ENCODE data around the gene RILPL1. TPM values are rescaled to one million over a fixed set of nuclear protein-coding genes. Genes with fewer than 3 reads are reported as not detected.
"Not testable (repeated sequence)": the region's sequence is repeated elsewhere in the genome, so short reads cannot be mapped to it uniquely, and the experiment has no call there.

Gene RILPL1
- polyA plus RNA-seq, 4 donors = 16.7 to 26.5 (median 21.0) TPM

DNA sequence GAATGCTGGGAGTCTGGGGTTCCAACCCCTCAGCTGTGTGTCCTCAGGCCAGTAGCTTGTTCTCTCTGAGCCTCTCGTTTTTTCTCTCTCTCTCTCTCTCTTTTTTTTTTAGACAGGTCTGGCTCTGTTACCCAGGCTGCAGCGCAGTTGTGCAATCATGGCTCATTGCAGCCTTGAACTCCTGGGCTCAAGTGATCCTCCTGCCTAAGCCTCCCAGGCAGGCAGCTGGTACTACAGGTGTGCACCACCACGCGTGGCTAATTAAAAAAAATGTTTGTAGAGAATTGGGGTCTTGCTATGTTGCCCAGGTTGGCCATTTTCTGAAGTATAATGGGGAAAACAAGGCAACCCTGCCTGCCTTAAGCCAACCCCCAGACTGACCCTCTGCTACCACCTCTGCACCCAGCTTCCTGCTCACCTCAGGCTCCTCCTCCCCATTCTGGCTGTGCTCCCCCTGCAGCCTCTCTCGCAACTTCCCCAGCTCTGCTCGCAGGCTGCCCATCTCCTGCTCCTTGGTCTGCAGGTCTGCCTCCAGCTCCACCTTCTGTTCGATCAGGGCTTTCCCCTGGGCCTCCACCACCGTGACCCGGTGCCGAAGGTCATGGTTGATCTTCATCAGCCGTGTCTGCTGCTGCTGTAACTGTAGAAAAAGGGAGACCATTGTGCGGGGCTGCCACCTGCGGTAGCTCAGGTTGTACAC is 35.2 kb downstream of the RILPL1 start:
- DNase-seq (ENCODE audit: low read depth in 4 of 4, low spot score in 2 of 4) = no peak

DNA sequence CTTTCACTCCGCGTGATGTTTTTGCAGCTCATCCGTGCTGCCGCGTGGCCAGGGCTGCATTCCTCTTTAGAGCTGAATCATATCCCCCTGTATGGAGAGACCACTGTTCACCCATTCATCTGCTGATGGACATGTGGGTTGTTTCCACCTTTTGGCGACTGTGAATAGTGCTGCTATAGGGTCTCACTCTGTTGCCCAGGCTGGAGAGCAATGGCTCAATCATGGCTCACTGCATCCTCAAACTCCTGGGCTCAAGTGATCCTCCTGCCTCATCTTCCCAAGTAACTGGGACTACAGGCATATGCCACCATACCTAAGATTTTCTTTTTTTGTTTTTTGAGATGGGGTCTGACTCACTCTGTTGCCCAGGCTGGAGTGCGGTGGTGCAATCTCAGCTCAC is 36.5 kb downstream of the RILPL1 start:
- DNase-seq (ENCODE audit: low read depth in 4 of 4, low spot score in 2 of 4) = no peak

DNA sequence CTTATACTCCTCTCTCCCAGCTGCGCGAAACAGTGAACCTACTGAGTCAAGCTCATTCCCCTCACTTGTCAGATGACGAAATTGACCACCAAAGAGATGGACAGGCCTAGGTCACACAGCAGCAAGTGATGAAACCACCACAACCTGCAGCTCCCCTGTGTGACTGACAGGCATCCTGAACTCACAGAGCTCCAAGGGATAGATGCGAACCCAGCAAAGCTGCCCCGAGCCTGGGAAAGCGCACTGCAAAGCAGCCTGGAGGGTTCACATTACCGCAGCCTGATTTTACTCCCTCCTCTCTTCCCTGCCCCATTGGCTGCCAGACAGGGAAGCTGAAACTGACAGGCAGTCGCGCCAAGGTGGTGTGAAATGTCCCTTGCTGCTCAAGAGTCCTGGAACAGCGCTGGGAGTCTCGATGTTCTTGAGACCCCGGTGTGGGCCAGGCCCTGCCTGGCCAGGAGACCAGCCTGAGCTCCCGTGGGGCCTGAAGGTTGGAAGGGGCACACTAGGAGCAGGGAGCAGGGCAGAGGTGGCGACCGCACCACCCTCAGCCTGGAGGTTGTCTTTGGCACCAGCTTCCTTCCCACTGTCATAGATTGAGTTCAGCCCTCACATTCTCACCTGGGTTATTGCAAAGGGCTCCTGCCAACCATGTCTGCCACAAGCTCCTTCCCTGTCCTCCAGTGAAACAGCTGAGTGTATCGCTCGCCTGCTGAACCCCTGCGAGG is 39.2 kb downstream of the RILPL1 start:
- DNase-seq (ENCODE audit: low read depth in 4 of 4, low spot score in 2 of 4) = no peak

DNA sequence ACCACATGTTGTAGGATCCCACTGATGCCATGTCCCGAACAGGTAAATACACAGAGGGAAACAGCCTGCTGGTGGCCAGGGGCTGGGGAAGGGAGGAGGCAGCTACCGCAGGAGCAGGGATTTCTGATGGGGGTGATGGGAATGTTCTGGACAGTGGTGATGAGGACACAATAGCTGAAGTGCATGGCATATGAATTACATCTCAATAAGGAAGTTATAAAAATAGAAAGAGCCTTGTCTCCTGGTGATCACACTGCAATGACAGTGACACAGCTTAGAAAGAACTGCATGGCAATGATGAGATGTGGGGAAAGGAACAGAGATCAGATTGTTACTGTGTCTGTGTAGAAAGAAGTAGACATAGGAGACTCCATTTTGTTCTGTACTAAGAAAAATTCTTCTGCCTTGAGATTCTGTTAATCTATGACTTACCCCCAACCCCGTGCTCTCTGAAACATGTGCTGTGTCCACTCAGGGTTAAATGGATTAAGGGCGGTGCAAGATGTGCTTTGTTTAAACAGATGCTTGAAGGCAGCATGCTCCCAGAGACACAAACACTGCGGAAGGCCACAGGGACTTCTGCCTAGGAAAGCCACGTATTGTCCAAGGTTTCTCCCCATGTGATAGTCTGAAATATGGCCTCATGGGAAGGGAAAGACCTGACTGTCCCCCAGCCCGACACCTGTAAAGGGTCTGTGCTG is 41.0 kb downstream of the RILPL1 start:
- DNase-seq (ENCODE audit: low read depth in 4 of 4, low spot score in 2 of 4) = not testable (repeated sequence)

DNA sequence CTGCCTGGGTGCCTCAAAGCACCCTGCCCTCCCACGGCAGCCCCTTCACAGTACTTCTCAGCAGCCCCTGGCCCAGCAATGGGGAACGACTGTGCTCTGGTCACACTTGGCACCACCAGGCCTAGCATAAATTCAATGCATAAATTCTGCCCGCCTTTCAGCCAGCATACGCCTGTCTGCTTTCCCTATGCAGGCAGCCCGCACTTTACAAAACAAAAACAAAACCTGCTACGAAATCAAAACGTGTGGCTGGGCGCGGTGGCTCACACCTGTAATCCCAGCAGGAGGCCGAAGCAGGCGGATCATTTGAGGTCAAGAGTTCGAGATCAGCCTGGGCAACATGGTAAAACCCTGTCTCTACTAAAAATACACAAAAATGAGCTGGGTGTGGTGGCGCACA is 42.0 kb downstream of the RILPL1 start:
- no peak for DNase-seq (ENCODE audit: low read depth in 4 of 4, low spot score in 2 of 4)

GRCh38 chr12:123491056-123491455 is 42.5 kb downstream of the RILPL1 start:
- DNase-seq (ENCODE audit: low read depth in 4 of 4, low spot score in 2 of 4) = no peak

- no peak for DNase-seq (ENCODE audit: low read depth in 4 of 4, low spot score in 2 of 4)
Observed at GRCh38 chr12:123490089-123490488, 43.4 kb downstream of the RILPL1 start.

- DNase-seq (ENCODE audit: low read depth in 4 of 4, low spot score in 2 of 4) = no peak
Observed at GRCh38 chr12:123489580-123489979, 43.9 kb downstream of the RILPL1 start.

DNA sequence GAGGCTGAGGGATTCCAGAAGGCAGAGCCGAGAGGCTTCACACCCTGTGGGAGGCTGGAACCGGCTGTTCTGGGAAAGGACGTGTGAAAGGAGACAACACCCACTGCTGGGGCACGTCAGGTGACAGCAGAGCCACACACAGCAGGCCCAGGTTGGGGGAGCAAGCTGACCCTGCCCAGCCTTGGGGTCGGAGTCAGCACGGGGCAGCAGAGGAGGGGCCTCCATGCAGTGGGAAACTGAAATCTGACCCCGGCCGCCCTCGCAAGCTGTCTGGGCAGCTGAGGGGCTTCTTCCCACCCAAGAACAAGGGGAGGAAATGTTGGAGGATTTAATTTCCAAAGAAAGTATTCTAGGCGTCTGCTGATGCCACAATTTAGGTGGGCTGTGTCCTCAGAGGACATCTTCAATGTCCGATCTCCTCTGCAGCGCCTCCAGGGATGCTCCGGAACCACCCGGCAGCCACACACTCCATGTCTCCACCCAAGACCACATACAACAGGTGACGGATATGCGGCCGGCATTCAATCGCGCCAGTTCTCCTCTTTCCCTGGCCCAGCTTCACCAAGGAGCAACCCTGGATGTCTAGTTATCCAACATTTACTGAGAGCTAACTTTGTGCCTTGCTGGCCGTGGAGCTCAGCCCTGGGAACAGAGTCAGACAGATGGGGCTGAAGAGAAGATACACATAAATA is 44.8 kb downstream of the RILPL1 start:
- peak in 1 of 4 donors; percentile 53 for DNase-seq (ENCODE audit: low read depth in 4 of 4, low spot score in 2 of 4)

GRCh38 chr12:123487428-123487827 is 46.1 kb downstream of the RILPL1 start:
- no peak for DNase-seq (ENCODE audit: low read depth in 4 of 4, low spot score in 2 of 4)

GRCh38 chr12:123485756-123486155 is 47.8 kb downstream of the RILPL1 start:
- no peak for DNase-seq (ENCODE audit: low read depth in 4 of 4, low spot score in 2 of 4)

DNA sequence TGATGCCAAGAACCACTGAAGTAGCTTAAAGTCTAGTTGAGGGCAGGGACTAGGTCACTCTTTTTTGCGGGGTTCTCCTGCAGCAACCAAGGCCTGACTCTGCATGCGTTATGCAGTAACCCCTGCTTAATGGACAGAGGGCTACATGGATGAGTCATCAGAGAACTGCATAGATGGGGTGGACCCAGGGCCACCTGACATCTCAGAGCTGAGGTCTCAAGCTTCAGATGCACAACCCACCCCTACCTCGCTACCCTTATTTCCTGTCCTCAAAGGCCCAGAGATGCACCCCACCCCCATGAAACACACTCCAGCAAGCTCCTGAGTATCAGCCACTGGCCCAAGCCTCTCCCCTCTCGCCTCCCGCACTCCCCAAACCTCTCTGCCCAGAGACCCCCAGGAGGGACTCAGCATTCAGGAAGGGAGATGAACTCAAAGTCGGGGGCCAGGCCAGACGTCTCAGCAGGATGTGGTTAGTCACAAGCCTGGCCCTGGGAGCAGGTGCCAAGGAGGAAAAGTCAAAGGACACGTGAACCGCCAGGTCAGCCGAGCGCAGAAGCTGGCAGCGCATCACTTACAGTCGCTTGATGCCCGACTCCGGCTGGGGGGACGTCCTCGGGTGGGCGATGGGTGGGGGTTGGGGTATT is 49.8 kb downstream of the RILPL1 start:
- DNase-seq (ENCODE audit: low read depth in 4 of 4, low spot score in 2 of 4) = no peak

DNA sequence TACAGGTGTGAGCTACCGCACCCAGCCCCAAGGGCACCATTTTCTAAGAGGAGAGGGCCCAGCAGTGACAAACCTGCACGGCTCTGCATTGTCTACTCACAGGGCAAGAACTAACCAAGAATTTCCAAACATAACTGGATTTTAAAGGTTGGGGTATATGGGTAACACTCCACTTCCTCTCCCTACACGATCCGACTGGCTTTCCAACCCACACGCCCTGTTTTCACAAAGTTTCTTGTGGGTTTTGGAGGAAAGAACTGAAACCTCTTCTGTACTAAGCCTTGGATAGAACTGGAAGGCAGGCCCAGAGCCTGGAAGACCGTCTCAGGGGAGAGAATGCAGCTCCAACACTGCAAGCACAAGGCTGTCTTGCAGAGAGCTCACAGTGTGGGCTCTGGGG is 50.6 kb downstream of the RILPL1 start:
- DNase-seq (ENCODE audit: low read depth in 4 of 4, low spot score in 2 of 4) = no peak

DNA sequence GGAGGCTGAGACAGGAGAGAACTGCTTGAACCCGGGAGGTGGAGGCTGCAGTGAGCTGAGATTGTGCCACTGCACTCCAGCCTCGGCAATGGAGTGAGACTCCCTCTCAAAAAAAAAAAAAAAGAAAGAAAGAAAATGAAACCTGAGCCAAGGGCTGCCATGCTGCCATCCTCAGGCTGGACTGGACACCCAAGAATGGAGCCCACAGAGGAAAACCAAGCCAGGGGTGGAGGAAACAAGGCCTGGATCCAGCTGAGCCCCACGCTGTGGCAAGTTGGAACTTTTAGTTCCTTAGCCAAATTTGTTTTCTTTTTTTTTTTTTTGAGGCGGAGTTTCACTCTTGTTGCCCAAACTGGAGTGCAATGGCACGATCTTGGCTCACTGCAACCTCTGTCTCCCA is 52.3 kb downstream of the RILPL1 start:
- not testable (repeated sequence) for DNase-seq (ENCODE audit: low read depth in 4 of 4, low spot score in 2 of 4)

DNA sequence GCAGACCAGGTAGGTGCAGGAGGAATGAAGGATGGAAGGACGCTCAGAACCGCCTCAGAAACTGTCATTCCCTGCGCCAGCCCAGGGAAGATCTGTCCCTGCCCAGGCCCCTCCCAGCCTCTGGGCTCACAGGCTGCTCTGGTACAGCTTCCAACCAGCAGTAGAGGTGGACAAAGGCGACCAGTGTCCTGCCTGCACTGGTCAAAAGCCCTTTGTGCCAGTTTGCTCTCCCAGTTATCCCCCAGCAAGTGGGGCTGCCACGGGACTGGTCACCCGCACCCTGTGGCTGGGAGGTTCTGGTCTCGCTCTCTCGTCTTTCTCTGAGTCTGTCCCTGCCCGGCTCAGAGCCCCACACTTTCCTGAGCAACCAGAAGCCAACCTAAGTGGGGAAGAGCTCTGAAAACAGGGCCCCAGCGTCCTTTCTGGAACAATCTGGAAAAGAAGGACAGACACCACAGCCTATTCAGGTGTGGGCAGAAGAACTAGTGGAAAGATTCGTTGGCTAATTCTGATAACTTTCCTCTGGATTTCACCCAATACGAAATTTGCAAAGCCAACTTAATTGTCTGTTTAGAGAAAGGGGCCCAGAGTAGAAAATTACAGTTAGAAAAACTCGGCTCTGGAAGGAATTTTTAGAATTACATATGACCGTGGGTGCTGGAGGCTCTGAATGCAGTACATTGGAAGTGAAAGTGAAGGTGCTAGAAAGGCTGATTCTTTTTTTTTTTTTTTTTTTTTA is 53.9 kb downstream of the RILPL1 start:
- DNase-seq (ENCODE audit: low read depth in 4 of 4, low spot score in 2 of 4) = no peak

- no peak for DNase-seq (ENCODE audit: low read depth in 4 of 4, low spot score in 2 of 4)
Observed at GRCh38 chr12:123478762-123479161, 54.8 kb downstream of the RILPL1 start.

DNA sequence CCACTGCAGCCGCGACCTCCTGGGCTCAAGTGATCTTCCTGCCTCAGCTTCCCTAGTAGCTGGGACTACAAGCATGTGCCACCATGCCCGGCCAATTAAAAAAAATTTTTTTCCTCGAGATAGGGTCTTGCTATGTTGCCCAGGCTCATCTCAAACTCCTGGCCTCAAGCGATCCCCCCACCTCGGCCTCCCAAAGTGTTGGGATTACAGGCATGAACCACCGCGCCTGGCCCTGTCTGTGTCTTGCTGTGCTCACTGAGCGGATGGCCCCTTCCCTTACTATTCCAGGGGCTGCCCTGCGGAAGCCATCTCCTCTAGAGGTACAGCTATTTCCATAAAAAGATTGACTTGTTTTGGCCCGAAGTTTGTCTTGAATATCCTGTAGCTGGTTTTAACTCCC is 55.5 kb downstream of the RILPL1 start:
- no peak for DNase-seq (ENCODE audit: low read depth in 4 of 4, low spot score in 2 of 4)

DNA sequence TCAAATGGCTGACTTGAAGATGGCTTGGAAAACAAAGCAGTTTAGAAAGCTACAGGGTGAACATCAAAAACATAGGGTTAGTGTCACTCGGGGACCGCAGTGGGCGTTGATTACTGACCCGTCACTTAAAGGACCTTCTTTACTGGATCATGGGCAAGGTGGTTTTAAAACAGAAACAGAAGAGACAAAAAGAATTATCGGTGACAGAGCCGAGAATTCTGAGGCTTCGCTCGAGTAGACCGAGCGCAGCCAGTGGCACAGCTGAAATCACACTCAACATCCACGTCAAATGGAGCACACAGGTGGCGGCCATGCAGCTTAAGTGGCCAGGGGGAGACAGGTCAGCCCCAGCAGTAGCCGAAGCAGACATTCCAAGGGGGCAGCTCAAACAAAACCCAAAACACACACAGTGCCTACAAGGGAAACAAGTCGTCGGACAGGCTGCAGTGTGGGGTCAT is 58.2 kb downstream of the RILPL1 start:
- DNase-seq (ENCODE audit: low read depth in 4 of 4, low spot score in 2 of 4) = peak in 1 of 4 donors; percentile 41

DNA sequence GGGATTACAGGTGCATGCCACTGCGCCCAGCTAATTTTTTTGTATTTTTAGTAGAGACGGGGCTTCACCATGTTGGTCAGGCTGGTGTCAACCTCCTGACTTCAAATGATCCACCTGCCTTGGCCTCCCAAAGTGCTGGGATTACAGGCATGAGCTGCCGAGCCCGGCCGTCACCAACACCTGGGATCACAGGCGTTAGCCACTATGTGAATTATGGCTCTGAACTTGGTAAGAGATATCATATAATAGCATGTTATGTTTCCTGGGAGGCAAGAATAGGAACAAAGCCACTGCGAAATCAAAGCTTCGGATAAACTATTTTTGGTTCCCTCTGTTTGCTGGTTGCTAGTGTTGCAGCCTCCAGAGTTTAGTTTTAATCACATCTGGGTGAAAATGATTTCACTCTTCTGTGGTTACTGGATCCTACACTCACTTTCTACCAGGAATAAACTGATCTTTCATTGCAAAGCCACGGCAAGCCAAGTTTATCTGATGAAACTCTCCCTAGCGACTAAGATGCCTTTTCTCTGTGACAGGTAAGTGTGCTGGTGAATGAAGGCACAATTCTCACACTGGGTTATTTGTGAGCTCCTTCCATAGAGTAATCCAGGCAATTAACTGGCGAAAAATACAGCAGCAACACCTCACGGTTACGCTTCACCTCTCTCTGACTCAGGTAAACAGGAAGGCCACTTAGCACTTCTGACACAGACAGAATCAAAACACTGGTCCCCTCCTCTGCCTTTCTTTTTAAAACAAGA is 58.9 kb downstream of the RILPL1 start:
- DNase-seq (ENCODE audit: low read depth in 4 of 4, low spot score in 2 of 4) = peak in 1 of 4 donors; percentile 38

Data from left renal cortex interstitium (tissue), 4 donors.